HG03196 (cell line): ENCODE measurements around the gene PID1.

ENCODE experiments used
- ATAC-seq: cut with Tn5 transposase; IDR thresholded peaks from one replicate; pipeline ENCODE4 v1.9.1; 2021; ENCODE audit not compliant: unreplicated experiment

PID1 gene

DNA sequence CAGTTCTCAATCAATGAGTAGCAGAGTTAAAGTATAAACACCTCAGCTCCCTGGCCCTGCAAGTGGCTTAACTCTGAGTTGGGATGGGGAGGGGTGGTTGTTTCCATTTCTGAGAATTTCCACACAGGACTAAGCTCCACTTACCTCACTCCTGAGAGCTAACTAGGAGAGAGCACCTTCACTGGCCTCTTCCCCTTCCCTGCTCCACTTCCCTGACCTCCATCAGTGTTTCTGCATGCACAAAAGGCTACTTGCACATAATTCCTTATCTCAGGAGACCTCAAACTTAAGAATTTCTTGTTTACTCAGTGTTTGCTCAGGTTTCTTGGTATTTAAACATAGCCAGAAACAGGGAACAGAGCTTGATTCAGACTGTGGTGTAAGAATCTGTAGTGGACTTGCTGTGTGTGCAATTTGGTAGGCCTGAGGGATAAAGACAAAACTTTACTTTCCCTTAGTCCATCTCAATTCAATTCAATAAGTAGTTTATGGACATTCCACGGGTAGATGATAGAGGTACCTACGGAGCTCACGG lies 97.2 kb downstream of the PID1 start:
- no peak for ATAC-seq

DNA sequence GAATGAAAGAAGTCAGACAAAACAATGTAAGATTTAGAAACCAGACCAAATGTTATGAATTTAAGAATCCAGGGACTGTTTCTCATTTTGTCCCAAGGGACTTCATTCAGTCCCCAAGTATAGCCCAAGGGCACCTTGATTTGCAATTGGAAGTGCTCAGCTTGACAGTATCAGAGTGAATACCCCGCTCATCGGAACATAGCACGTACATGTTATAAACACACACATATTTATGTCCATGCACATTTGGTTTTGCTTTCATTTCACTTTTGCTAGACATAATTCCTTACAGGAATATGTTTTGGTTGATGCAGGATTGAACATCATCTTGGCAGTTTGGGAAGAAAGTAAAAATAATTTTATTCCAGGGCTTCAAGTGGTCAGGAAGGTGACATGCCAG lies 100.2 kb downstream of the PID1 start:
- no peak for ATAC-seq

DNA sequence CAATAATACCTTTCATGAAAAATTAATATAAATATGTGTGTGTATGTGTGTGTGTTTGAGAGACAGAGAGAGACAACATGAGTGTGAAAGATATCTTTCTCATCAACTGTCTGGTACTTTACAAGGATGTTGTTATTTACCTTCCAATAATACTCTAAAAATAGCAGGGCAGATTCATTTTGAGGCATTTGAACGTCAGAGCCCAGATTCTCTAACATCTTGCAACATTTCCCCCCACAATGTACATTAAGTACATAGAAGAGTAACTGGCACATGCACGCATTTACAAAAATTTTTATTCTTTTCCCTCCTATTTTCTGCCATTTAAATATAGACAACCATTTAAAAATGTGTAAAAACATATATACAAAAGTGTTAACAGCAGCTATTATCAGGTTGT lies 100.9 kb downstream of the PID1 start:
- no peak for ATAC-seq

DNA sequence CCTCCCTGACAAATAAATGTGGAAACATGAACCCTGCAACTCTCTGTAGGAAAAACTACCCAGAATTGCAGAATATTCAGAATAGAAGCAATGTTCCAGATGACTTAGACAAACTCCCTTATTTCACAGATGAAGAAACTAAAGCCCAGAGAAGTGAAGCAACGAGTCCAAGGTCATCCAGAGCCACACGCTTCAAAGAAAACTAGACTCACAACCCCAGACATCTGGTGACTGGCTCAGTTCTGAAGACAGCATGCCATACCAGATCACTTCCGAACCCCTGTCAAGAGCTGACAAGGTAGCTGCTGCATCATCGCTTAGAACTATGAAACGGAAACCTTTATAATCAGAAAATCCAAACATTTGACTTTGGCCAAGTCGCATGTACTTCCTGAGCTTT lies 101.3 kb downstream of the PID1 start:
- ATAC-seq: no peak

DNA sequence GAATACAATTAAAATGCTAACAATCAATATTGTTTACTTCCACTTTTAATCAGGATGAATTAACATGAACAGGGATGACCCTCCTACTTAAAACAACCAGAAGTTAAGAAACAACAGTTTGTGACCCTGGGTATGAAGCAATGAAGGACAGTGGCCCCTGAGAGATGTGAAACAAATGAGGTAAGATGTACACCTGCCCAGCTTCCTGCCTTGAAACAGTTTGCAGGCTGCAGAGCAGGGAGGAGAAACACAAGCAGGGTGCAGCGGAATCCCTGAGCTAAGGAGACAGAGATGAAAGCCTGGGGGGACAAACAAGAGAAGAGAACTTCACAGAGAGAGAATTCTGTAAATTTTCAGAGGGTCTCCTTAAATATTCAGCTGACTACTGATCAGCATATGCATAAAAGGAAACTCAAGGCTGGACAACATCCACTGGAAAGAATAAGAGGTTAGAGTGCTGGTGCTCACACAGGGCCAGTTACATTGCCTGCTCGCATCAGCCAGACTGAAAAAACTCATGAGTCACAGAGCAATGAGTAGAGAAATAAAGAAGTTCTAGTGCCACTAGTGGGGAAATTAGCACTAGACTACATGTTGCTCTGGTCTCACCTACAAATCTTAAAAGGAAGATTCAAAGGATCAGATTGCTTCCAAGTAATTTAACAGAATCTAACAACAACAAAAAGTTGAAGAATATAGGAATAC lies 106.4 kb downstream of the PID1 start:
- ATAC-seq: no peak

DNA sequence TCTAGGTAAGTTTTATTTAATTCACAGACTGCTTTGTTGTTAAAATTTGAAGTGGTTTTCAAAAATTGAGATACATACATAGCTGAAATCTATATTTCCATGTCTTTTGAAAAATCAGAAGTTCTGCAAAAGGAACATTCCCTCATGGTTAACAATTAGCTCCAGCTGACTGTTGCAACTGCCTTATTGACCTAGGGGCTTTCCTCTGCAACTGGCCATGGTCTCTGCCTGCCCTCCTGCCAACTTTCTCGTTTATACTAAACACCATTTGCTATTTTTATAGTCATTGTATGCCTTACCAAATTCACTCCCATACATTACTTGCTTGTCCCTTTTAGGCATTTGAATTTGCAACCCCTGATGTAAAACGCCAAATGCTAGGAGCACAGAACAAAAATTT lies 107.2 kb downstream of the PID1 start:
- no peak for ATAC-seq

DNA sequence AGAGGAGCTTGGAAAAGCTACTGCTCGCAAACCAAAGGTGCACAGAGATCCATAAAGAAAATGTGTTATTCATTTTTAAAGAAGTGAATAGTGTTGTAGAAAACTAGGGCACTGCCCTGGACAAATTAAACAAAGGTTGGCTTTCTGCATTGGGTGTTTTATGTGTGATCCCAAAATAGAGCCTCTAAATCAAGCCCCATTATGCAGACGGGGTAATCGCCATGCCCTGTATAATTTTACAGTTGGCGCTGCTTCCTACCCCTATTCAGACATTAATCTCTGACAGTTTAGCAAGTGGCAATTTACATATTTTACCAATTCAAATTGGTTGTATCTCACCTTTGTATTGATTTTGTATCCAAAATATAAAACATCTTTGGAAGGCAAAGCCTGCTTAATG lies 109.1 kb downstream of the PID1 start:
- ATAC-seq: no peak

DNA sequence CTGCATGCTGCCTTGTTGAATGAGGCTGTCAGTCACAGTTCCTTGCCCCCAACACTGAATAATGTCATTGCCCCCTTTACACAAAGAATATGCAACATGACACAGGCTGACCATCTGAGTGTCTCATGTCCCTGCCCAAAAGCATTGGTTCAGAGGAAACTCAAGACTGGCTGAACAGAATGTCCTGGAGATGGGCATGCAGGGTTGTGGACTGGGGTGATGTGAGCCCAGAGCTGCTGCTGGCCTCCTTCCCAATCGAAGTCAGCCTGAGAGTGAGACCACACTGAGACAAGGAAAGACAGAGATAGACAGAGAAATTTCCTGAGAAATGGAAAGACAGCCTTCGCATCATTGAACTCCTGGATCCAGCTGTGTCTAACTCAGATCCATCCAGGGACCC lies 110.1 kb downstream of the PID1 start:
- ATAC-seq: no peak

DNA sequence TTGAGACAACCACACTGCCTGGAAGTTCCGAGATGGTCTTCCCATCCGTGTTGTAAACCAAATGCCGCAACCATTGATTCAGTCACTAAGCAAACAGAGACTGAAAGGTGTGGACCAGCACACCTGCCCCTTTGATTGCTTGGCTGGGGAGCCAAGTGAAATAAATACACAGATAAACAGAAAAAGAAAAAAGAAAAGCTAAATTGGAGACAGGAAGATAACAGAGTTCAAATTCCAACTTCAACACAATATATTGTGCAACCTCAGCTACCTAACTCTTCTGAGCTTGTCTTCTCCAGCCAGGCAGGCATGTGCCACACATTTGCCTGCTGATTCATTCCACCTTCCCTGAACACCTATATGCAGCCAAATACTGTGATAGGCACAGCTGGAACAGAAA lies 110.9 kb downstream of the PID1 start:
- ATAC-seq: no peak

GRCh38 chr2:229159405-229159804 lies 111.7 kb downstream of the PID1 start:
- ATAC-seq: no peak

DNA sequence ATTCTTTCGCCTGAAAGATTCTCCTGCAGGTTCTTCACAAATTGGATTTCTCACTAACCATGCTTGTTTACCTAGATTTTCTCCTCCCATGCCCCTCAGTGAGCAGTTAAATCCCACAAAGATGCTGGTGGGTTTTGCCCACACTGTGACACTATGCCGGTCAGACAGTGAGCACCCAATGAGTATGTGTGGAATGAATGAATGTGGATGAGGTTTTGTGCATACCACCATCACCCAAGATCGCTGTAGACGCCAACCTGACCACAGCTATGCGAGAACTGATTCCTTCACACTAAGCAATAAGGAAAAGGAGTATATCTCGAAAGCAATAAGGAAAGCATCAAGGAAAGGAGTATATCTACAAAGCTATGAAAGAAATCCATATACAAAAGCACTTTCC lies 116.7 kb downstream of the PID1 start:
- no peak for ATAC-seq

GRCh38 chr2:229153951-229154350 lies 117.1 kb downstream of the PID1 start:
- ATAC-seq: no peak

- no peak for ATAC-seq
Observed at GRCh38 chr2:229153267-229153666, 117.8 kb downstream of the PID1 start.

GRCh38 chr2:229152674-229153073 lies 118.4 kb downstream of the PID1 start:
- ATAC-seq: no peak

DNA sequence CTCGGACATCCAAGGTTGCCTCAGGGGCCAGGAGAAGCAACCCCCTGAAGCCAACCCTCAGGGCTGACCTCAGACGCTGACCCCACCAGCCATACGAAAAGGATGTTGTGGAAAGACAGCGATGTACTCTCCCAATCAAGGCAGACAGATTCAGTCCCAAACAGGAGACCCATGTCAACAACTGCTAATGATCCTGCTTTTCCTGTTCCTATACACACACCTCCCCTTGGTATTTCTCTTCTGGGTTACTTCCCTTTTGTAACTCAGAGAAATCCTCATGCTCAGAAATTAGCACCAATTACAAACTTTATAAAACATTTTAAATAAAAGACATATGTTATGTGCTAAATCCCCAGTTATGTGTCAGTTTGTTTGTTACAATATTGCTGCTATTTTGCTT lies 120.8 kb downstream of the PID1 start:
- no peak for ATAC-seq

- no peak for ATAC-seq
Observed at GRCh38 chr2:229141424-229142025, 129.6 kb downstream of the PID1 start.

DNA sequence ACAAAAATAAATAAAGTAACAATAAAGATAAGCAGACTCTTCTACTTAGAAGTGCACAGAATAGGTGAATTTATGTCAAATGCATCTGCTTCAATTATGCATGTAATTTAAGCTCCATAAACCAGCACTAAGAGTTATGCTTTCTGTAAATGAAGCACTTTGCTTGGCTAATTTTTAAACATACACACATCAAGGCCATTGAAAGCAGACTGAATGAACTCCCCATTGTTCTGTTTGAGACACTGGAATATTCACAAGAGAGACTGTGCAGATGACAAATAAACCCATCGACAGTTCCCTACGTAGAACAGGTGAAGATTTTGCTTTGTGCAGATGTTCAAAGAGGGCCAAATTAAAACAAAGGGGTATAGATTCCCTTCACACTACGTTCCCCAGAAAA lies 133.4 kb downstream of the PID1 start:
- no peak for ATAC-seq

DNA sequence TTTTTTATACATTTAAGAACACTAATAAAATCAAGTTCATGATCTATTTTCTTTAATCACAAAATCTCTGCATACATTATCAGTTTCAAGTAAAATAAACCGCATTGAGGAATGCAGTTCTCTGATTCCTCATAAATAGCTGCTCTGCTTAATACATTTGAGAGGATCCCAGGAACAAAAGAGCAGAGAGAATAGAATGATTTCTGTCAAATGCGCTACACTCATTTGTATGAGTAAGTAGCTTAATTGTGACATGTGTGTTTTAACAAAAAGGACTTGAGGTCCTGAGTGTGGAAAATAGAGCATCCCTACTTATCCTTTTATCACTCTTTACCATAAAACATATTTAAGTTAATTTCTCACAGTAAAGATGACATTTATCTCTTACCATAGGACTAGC lies 134.0 kb downstream of the PID1 start:
- ATAC-seq: no peak

DNA sequence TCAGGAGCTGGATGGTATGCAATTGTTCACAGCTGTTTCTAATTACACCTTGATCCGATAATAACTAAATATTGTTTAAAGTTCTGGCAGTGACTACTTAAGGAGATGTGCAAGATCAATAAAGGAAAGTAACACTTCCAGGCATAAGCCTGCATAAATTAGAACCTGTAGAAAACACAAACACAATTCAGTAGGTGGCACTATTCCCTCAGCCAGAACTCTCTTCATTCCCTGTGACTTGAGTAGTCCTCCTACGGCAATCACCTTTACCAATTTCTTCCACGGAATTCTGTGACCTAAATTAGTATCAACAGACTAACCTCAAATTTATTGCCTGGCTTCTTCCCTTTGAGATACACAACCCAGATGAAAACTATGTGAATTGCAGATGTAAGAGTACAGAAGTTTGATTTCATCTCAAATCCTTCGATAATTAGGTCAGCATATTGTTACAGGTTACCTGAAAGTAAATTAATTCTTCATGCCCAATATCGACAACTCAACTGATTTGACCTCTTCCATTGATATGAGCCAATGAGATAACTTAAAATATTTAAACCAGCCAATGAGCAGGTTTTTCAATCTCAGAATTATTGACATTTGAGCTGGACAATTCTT lies 137.8 kb downstream of the PID1 start:
- ATAC-seq: no peak

DNA sequence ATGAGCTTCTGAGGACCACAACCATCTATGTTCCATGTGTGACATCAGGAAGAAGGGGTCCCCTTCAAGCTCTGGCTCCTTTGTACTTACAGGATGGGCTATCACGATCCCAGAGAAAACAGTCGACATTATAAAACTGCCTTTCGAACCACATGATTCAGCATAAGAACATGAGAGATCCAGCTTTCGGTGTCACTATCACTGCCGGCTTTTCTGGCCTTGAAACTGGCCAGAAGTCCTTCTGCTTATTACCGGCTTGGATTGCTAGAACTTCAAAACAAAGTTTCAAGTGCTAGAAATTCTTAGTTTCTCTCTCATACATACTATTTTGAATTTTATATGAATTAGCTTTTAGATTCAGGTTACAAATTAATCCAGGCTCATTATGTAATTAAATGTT lies 138.9 kb downstream of the PID1 start:
- ATAC-seq: no peak

GRCh38 chr2:229130522-229130921 lies 140.6 kb downstream of the PID1 start:
- no peak for ATAC-seq

- ATAC-seq: no peak
Observed at GRCh38 chr2:229129738-229130371, 141.2 kb downstream of the PID1 start.
